Metanephros (tissue), 1 donor: Measurements from ENCODE around the gene ZC3H13. TPM values are rescaled to one million over a fixed set of nuclear protein-coding genes. Genes with fewer than 3 reads are reported as not detected.

Experiments used
- total RNA-seq: library from RNA; depleted of rRNA; stranded (reverse); fragments of >200 nt; gene quantifications from one replicate; pipeline ENCODE4 v1.2.3, GENCODE V29; 2014

Gene ZC3H13
- total RNA-seq = 23.8 TPM

GRCh38 chr13:46052319-46053161, at the start of gene ZC3H13:
TSS of gene ZC3H13 (minus strand) at chr13:46052746. CDS start at chr13:46045507, 7,239 bp downstream.

Other genes starting within 250 kb of the ZC3H13 start
- 0.99 TPM for gene SIAH3, start 201.0 kb downstream of the ZC3H13 start, total RNA-seq
- not detected for gene CPB2, start 52.3 kb upstream of the ZC3H13 start, total RNA-seq
- 25.2 TPM for gene LCP1, start 129.4 kb upstream of the ZC3H13 start, total RNA-seq
- 0.12 TPM for gene LRRC63, start 159.2 kb upstream of the ZC3H13 start, total RNA-seq